Posterior vena cava (tissue), 2 donors: ENCODE data around the gene DDX28. TPM values are rescaled to one million over a fixed set of nuclear protein-coding genes. Genes with fewer than 3 reads are reported as not detected.
"Not testable (repeated sequence)": the region's sequence is repeated elsewhere in the genome, so short reads cannot be mapped to it uniquely, and the experiment has no call there.

Experiments
- DNase-seq: peaks from one replicate; pipeline ENCODE4 v3.0.0-alpha.2; 2020; ENCODE audit warnings: low spot score
- intact Hi-C, 2 donors: fragments of 100-400 bp; cut with DNase I; formaldehyde crosslinking; loops; one replicate each; pipeline versions ENCODE4 v1.14.1 to v1.14.2; 2022 to 2023
- total RNA-seq, 2 donors: library from RNA; stranded (reverse); fragmentation: NEBNext Ultra II Directional; extraction: Animal tissue kit (Norgen Biotek cat#: 25700); gene quantifications; one replicate each; pipeline ENCODE4 v1.2.1, GENCODE V29; 2021
- donor health status: DM: yes; HTN: yes; CAD: no.
- donor health status: DM: yes; HTN: yes; CAD: no.

Gene DDX28
- total RNA-seq, 2 donors from 2014 or later, result 5.4 to 5.8 TPM

DNA sequence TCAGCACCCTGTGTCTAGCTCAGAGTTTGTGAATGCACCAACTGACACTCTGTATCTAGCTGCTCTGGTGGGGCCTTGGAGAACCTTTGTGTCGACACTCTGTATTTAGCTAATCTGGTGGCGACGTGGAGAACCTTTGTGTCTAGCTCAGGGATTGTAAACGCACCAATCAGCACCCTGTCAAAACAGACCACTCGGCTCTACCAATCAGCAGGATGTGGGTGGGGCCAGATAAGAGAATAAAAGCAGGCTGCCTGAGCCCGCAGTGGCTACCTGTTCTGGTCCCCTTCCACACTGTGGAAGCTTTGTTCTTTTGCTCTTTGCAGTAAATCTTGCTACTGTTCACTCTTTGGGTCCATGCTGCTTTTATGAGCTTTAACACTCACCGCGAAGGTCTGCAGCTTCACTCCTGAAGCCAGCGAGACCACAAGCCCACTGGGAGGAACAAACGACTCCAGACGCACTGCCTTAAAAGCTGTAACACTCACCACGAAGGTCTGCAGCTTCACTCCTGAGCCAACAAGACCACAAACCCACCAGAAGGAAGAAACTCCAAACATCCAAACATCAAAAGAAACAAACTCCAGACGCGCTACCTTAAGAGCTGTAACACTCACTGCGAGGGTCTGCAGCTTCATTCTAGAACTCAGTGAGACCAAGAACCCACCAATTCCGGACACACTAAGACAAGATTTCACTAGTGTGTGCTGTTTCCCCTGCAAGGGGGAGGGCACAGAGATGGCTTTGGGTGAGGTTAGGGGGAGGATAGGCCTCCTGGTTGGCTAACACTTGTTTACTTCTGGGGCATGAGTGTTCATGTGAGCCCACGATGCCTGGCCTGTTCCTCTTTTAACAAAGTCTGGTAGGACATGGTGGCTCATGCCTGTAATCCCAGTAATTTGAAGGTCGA lies 24.0 kb downstream of the DDX28 start, which contains the start of gene DPEP2:
TSS of gene DPEP2 (minus strand) at position 706 of the 910 bp plus-strand sequence. CDS start 6,272 bp downstream, outside the sequence.
- DNase-seq, intact Hi-C loops: not testable (repeated sequence)

DNA sequence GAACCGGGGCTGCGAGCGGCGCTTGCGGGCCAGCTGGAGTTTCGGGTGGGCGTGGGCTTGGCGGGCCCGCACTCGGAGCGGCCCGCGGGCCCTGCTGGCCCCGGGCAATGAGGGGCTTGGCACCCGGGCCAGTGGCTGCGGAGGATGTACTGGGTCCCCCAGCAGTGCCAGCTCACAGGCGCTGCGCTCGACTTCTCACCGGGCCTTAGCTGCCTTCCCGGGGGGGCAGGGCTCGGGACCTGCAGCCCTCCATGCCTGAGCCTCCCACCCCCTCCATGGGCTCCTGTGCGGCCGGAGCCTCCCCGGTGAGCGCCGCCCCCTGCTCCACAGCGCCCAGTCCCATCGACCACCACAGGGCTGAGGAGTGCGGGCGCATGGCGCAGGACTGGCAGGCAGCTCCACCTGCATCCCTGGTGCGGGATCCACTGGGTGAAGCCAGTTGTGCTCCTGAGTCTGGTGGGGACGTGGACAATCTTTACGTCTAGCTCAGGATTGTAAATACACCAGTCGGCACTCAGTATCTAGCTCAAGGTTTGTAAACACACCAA lies 24.7 kb downstream of the DDX28 start:
- intact Hi-C loops, DNase-seq: not testable (repeated sequence)

DNA sequence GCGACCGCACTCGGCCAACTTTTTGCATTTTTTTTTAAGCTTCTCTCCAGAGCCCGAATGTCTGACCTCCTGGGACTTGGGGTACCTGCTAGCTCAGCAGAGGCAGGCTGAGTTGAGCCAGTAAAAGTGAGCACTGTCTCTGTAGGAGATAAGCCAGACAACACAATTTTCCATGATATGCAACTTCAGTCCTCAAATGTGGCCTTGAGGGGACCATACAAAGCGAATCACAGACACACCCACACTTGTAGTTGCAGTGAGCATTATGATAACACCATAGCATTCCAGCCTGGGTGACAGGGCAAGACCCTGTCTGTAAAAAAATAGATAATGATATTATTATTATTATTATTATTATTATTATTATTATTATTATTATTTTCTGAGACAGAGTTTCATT lies 26.4 kb downstream of the DDX28 start:
- intact Hi-C loops, result no loop called here

DNA sequence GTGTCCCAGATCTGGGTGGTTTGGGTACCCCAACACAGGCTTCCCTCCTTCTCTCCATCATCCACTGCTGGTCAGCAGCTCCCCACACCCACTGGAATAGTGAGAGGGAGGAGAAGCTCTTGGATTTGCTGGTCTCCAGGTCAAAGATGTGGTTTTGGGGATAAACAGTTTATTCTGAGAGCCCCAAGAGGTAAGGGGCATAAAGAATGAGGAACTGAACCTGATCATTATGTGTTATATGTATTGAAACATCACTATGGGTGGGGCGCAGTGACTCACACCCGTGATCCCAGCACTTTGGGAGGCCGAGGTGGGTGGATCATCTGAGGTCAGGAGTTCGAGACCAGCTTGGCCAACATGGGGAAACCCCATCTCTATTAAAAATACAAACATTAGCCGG lies 27.6 kb downstream of the DDX28 start:
- intact Hi-C loops, result no loop called here
- DNase-seq, result no peak

More for the DNA sequence above, 26.4 kb downstream of the DDX28 start:
- DNase-seq, result no peak

DNA sequence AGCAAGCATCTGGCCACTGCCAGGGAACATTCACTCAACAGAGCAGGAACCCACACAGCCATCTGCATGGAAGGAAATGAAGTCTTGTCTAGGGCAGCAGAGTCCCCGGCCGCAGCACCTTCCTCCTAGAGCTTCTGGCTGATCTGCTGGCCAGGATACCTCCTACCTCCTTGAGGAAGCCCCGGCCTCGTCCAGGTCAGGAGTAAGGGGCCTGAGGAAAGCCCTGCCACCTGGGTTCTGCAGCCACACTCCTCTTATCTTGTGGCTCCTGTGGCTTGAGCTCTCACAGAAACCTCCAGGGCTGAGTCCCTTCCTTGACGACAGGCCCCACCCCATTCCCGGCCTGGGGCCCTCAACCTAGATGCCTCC lies 29.0 kb downstream of the DDX28 start:
- not testable (repeated sequence) for DNase-seq
- intact Hi-C loops, result loop anchor here in 1 of 2 donors (5.0 kb wide), 1 partner anchor 48 kb away; no protein-coding TSS in a partner anchor

GRCh38 chr16:67993207-67994039 lies 29.6 kb downstream of the DDX28 start:
- intact Hi-C loops, result loop anchor here in 1 of 2 donors (5.0 kb wide), 1 partner anchor 49 kb away; no protein-coding TSS in a partner anchor
- peak; percentile 96 for DNase-seq

GRCh38 chr16:67992661-67993206 lies 30.3 kb downstream of the DDX28 start:
- no peak for DNase-seq
- intact Hi-C loops, result loop anchor here in 1 of 2 donors (5.0 kb wide), 1 partner anchor 50 kb away; no protein-coding TSS in a partner anchor

GRCh38 chr16:67990018-67990386 lies 33.0 kb downstream of the DDX28 start:
- no peak for DNase-seq
- intact Hi-C loops, result loop anchor here in 1 of 2 donors (5.0 kb wide), 1 partner anchor 52 kb away; no protein-coding TSS in a partner anchor

GRCh38 chr16:67989322-67990017 lies 33.6 kb downstream of the DDX28 start:
- no peak for DNase-seq
- intact Hi-C loops, result loop anchor here in 1 of 2 donors (5.0 kb wide), 1 partner anchor 53 kb away; no protein-coding TSS in a partner anchor

DNA sequence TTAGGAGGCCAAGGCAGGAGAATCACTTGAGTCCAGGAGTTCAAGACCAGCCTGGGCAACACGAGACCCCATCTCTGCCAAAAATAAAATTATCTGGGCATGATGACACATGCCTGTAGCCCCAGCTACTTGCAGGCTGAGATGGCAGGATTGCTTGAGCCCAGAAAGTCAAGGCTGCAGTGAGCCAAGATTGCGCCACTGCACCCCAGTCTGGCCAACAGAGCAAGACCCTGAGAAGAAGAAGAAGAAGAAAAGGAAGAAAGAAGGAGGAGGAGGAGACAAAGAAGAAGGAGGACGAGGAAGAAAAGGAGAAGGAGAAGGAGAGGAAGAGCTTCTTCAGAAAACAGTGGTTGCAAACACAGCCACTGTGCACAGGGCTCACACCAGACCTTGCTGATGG lies 34.4 kb downstream of the DDX28 start:
- intact Hi-C loops, result no loop called here
- no peak for DNase-seq

GRCh38 chr16:67987460-67988160 lies 35.4 kb downstream of the DDX28 start:
- DNase-seq, result no peak
- intact Hi-C loops, result no loop called here

GRCh38 chr16:67986949-67987348 lies 36.1 kb downstream of the DDX28 start:
- intact Hi-C loops, result no loop called here
- no peak for DNase-seq

- intact Hi-C loops, result no loop called here
- no peak for DNase-seq
Observed at GRCh38 chr16:67982011-67982696, 40.9 kb downstream of the DDX28 start.

DNA sequence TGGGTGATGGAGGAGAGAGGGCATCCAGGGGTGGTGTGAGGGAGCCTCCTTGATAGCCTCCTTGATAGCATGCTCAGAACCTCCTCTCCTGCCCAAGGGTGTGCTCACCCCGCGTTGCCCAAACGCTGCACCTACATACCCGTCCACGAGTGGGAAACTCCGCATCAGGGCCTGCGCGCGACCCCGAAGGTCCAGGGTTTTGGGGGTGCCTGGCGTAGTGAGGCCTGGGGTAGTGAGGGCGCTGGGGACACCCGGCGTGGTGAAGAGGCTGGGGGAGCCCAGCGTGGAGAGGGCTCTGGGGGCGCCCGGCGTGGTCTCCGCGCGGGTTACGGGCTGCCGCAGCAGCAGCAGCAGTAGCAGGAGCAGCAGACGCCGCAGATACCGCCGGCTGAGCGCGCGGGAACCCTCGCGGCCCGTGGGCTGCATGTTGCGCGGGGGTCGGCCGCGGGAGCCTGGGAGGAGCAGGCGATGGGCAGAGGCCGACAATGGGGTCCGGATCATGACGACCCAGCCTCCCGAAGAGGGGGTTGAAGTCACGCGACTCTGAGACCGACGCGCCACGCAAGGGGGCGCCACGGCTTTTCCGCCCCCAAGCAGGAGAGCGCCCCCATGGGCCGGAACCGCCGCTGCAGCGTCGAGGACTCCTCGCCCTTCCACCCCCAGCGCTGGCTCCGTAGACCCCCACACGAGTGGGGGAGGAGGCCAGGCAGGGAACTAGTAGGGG lies 42.9 kb downstream of the DDX28 start, which contains the start of gene DPEP3:
TSS of gene DPEP3 (minus strand) at position 545 of the 724 bp plus-strand sequence. CDS start at position 426, 119 bp downstream.
- intact Hi-C loops, result no loop called here
- DNase-seq, result no peak

- intact Hi-C loops, result no loop called here
- DNase-seq, result no peak
Observed at GRCh38 chr16:67977469-67978227, 45.4 kb downstream of the DDX28 start.

DNA sequence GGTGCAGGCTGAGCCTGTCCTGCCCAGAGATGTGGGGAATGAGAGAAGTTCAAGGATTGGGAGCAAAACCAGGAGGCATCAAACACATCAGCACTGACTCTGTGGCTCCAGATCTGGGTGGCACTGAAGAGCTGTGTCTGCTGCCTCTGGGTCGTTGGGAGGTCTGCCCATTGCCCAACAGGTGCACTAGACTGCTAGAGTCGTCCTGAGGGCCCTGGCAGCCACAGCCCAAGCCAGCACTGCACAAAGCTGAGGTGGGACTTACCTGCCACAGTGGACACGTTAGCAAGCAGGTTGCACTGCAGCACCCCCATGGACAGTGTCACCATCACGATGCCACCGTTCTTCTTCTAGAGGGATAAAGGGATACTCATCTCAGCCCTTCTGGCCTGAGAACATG lies 46.0 kb downstream of the DDX28 start:
- intact Hi-C loops, result no loop called here
- no peak for DNase-seq
